Esophagus squamous epithelium (tissue), 5 donors: ENCODE measurements around the gene PSAPL1. TPM values are rescaled to one million over a fixed set of nuclear protein-coding genes. Genes with fewer than 3 reads are reported as not detected.

Experiments
- DNase-seq: peaks from one replicate; lab custom pipeline; 2025; lab: John Stamatoyannopoulos, UW
- H3K27ac ChIP-seq, 4 donors: fragments of 200-600 bp; sonication (generic); one replicate each; pipeline ENCODE4 v1.5.1; 2016 to 2019; ENCODE audit warnings: mild to moderate bottlenecking in 1 of 4
- H3K27me3 ChIP-seq, 4 donors: fragments of 200-600 bp; sonication (generic); 1 replicate in 3 of 4; 2 replicates in 1 of 4; pipeline versions ENCODE4 v1.5.1 to v1.6.0; 2017 to 2021; ENCODE audit warnings: antibody characterized with exemption in 1 of 4
- H3K36me3 ChIP-seq, 3 donors: fragments of 200-600 bp; sonication (generic); one replicate each; pipeline ENCODE4 v1.5.1; 2016 to 2019
- H3K4me1 ChIP-seq, 3 donors: fragments of 200-600 bp; sonication (generic); one replicate each; pipeline ENCODE4 v1.5.1; 2017 to 2019
- H3K4me3 ChIP-seq, 4 donors: fragments of 200-600 bp; sonication (generic); 1 replicate in 3 of 4; 2 replicates in 1 of 4; pipeline ENCODE4 v1.5.1; 2016 to 2019; ENCODE audit warnings: mild to moderate bottlenecking in 2 of 4, moderate library complexity in 1 of 4
- H3K9me3 ChIP-seq, 3 donors: fragments of 200-600 bp; sonication (generic); one replicate each; pipeline ENCODE4 v1.5.1; 2016 to 2019
- POLR2A ChIP-seq, 4 donors: fragments of 450-650 bp; IDR thresholded peaks; one replicate each; pipeline ENCODE4 v1.6.1; 2017; ENCODE audit warnings: antibody characterized with exemption in 4 of 4, mild to moderate bottlenecking in 4 of 4, moderate library complexity in 3 of 4
- WGBS, 2 donors: methylation state at CpG; one replicate each; pipeline ENCODE4 v1.1.5; 2018; 5-methylcytosine and 5-hydroxymethylcytosine counted together
- intact Hi-C: fragments of 100-400 bp; cut with DNase I; formaldehyde crosslinking; loops from one replicate; pipeline ENCODE4 v1.15.0; 2022
- total RNA-seq, 4 donors: library from RNA; depleted of rRNA; stranded (reverse); fragments of >200 nt; gene quantifications; one replicate each; pipeline ENCODE4 v1.1.0, GENCODE V29; 2016
- TF ChIP-seq, protein P1 (sequence below), 6 experiments: fragments of 450-650 bp in 4 of 6; fragments of 200-600 bp in 2 of 6; sonication (generic) in 2 of 6; IDR thresholded peaks; one replicate each; pipeline ENCODE4 v1.5.1; 2016 to 2019; ENCODE audit warnings: antibody characterized with exemption in 6 of 6, mild to moderate bottlenecking in 4 of 6, moderate library complexity in 4 of 6
- donor health status: DM: yes; HTN: yes; CAD: no.

PSAPL1 gene
- total RNA-seq, 4 donors from 2014 or later = under 0.01 to 0.15 (median 0.09) TPM; not detected in 1

GRCh38 chr4:7476820-7477219 lies 42.1 kb upstream of the PSAPL1 start:
- intact Hi-C loops = no loop called here
- 80% methylated on average over 1 of the region's 6 CpGs; no CpG with 5 or more reads in 1 of the 2 donors for WGBS, 2 donors

GRCh38 chr4:7475207-7475606 lies 40.5 kb upstream of the PSAPL1 start:
- H3K4me1 ChIP-seq = no peaks in the 10 kb centered on the region
- H3K36me3 ChIP-seq = no peaks in the 10 kb centered on the region
- H3K27ac ChIP-seq = no peak overlapping the region
- no peak for TF ChIP-seq POLR2A (IDR thresholded peaks at IDR 0.05)
- TF ChIP-seq, protein P1, sequence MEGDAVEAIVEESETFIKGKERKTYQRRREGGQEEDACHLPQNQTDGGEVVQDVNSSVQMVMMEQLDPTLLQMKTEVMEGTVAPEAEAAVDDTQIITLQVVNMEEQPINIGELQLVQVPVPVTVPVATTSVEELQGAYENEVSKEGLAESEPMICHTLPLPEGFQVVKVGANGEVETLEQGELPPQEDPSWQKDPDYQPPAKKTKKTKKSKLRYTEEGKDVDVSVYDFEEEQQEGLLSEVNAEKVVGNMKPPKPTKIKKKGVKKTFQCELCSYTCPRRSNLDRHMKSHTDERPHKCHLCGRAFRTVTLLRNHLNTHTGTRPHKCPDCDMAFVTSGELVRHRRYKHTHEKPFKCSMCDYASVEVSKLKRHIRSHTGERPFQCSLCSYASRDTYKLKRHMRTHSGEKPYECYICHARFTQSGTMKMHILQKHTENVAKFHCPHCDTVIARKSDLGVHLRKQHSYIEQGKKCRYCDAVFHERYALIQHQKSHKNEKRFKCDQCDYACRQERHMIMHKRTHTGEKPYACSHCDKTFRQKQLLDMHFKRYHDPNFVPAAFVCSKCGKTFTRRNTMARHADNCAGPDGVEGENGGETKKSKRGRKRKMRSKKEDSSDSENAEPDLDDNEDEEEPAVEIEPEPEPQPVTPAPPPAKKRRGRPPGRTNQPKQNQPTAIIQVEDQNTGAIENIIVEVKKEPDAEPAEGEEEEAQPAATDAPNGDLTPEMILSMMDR (IDR thresholded peaks at IDR 0.05) = no peak
- intact Hi-C loops = no loop called here
- H3K9me3 ChIP-seq = no peaks in the 10 kb centered on the region
- no peak for DNase-seq
- H3K27me3 ChIP-seq = peaks cover 0 to 8% (median 0%) of the 10 kb centered on the region in 4 donors
- no peak overlapping the region for H3K4me3 ChIP-seq
- 70 to 72% methylated on average over 2 to 5 of the region's 5 CpGs for WGBS, 2 donors

More at GRCh38 chr4:7476820-7477219, 42.1 kb upstream of the PSAPL1 start:
- H3K9me3 ChIP-seq = no peaks in the 10 kb centered on the region
- no peaks in the 10 kb centered on the region for H3K36me3 ChIP-seq
- TF ChIP-seq POLR2A (IDR thresholded peaks at IDR 0.05) = no peak
- TF ChIP-seq, protein P1 (IDR thresholded peaks at IDR 0.05) = no peak
- no peak overlapping the region for H3K27ac ChIP-seq
- no peaks in the 10 kb centered on the region for H3K4me1 ChIP-seq
- H3K4me3 ChIP-seq = no peak overlapping the region
- DNase-seq = no peak
- H3K27me3 ChIP-seq = peaks cover 0 to 5% (median 0%) of the 10 kb centered on the region in 4 donors

DNA sequence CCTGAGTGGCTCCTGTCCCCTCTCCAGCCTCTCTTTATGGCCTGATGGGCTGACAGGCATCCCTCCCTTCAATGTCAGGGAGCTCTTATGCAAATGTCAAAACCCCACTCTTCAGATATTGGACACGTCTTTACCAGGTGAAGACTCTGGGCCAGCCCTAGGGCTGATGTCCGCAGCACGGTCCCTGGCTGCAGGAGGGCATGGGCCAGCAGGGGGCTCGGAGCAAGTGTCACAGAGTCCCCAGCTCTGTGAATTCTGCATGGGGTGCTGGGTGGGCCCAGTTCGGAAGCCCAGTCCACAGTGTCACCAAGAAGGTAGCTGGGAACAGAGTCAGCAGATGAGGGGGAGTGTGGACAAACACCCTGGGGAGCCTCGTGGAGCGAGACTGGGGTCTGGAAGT lies 39.6 kb upstream of the PSAPL1 start:
- Histone ChIP-seq H3K27me3 (peaks cover 0 to 8% (median 0%) of the 10 kb centered on the region in 4 donors), H3K36me3 (no peaks in the 10 kb centered on the region), H3K9me3 (no peaks in the 10 kb centered on the region), H3K4me1 (no peaks in the 10 kb centered on the region), H3K27ac (no peak overlapping the region), H3K4me3 (no peak overlapping the region)
- intact Hi-C loops = no loop called here
- 70 to 84% methylated on average over 2 to 6 of the region's 7 CpGs for WGBS, 2 donors
- no peak for DNase-seq
- TF ChIP-seq POLR2A (IDR thresholded peaks at IDR 0.05) = no peak
- TF ChIP-seq, protein P1 (IDR thresholded peaks at IDR 0.05) = no peak

GRCh38 chr4:7473081-7473480 lies 38.4 kb upstream of the PSAPL1 start:
- 69% methylated on average over 7 of the region's 10 CpGs; no CpG with 5 or more reads in 1 of the 2 donors for WGBS, 2 donors
- intact Hi-C loops = no loop called here

GRCh38 chr4:7472442-7473013 lies 37.8 kb upstream of the PSAPL1 start:
- no peaks in the 10 kb centered on the region for H3K36me3 ChIP-seq
- 61 to 66% methylated on average over 10 to 12 of the region's 19 CpGs for WGBS, 2 donors

More at GRCh38 chr4:7473081-7473480, 38.4 kb upstream of the PSAPL1 start:
- no peak for TF ChIP-seq POLR2A (IDR thresholded peaks at IDR 0.05)
- TF ChIP-seq, protein P1 (IDR thresholded peaks at IDR 0.05) = no peak
- Histone ChIP-seq H3K27me3 (peaks cover 0 to 8% (median 0%) of the 10 kb centered on the region in 4 donors), H3K4me1 (no peaks in the 10 kb centered on the region), H3K27ac (no peak overlapping the region), H3K4me3 (no peak overlapping the region), H3K9me3 (no peaks in the 10 kb centered on the region), H3K36me3 (no peaks in the 10 kb centered on the region)
- no peak for DNase-seq

More at GRCh38 chr4:7472442-7473013, 37.8 kb upstream of the PSAPL1 start:
- Histone ChIP-seq H3K4me3 (no peak overlapping the region), H3K27me3 (peaks cover 0 to 8% (median 0%) of the 10 kb centered on the region in 4 donors), H3K27ac (no peak overlapping the region), H3K4me1 (no peaks in the 10 kb centered on the region), H3K9me3 (no peaks in the 10 kb centered on the region)
- intact Hi-C loops = no loop called here
- DNase-seq = no peak
- TF ChIP-seq POLR2A (IDR thresholded peaks at IDR 0.05) = no peak
- TF ChIP-seq, protein P1 (IDR thresholded peaks at IDR 0.05) = no peak
